H9 (cell line): ENCODE results near the gene ARMH3. TPM values are rescaled to one million over a fixed set of nuclear protein-coding genes. Genes with fewer than 3 reads are reported as not detected.

Experiments
- DNase-seq: peaks from one replicate; pipeline ENCODE4 v3.0.0-alpha.2; 2017
- H2AFZ ChIP-seq: one replicate; pipeline ENCODE4 v1.6.1; 2013; ENCODE audit warnings: mild to moderate bottlenecking, low read length, control low read depth, moderate library complexity
- H2AK5ac ChIP-seq: 2 replicates; pipeline ENCODE4 v1.6.1; 2013; ENCODE audit warnings: low read length, control low read depth, mixed read lengths; ENCODE audit not compliant: insufficient read length
- H2BK120ac ChIP-seq: one replicate; pipeline ENCODE4 v1.6.1; 2013; ENCODE audit warnings: low read depth, mild to moderate bottlenecking, low read length, control low read depth, inconsistent platforms; ENCODE audit not compliant: poor library complexity, severe bottlenecking
- H2BK12ac ChIP-seq: 2 replicates; pipeline ENCODE4 v1.6.1; 2013; ENCODE audit warnings: low read length, control low read depth, mixed read lengths, low read depth; ENCODE audit not compliant: insufficient read length
- H2BK15ac ChIP-seq: 2 replicates; pipeline ENCODE4 v1.6.1; 2013; ENCODE audit warnings: low read depth, low read length, control low read depth
- H2BK20ac ChIP-seq: one replicate; pipeline ENCODE4 v1.6.1; 2013; ENCODE audit warnings: low read depth, mild to moderate bottlenecking, low read length, control low read depth, inconsistent platforms; ENCODE audit not compliant: poor library complexity, severe bottlenecking
- H2BK5ac ChIP-seq: 2 replicates; pipeline ENCODE4 v1.6.1; 2013; ENCODE audit warnings: low read length, control low read depth, mixed read lengths; ENCODE audit not compliant: insufficient read length
- H3K14ac ChIP-seq: 2 replicates; pipeline ENCODE4 v1.6.1; 2013; ENCODE audit warnings: low read length, control low read depth; ENCODE audit not compliant: insufficient read depth
- H3K18ac ChIP-seq: 2 replicates; pipeline ENCODE4 v1.6.1; 2013; ENCODE audit warnings: low read depth, mild to moderate bottlenecking, mixed read lengths, low read length, control low read depth; ENCODE audit not compliant: insufficient read length
- H3K23ac ChIP-seq: 2 replicates; pipeline ENCODE4 v1.6.1; 2013; ENCODE audit warnings: low read length, control low read depth, mixed read lengths, low read depth; ENCODE audit not compliant: insufficient read length
- H3K23me2 ChIP-seq: 2 replicates; pipeline ENCODE4 v1.6.1; 2013; ENCODE audit warnings: low read depth, mild to moderate bottlenecking, mixed read lengths, low read length, control low read depth; ENCODE audit not compliant: insufficient read length, poor library complexity, severe bottlenecking
- H3K27ac ChIP-seq: 2 replicates; pipeline ENCODE4 v1.5.1; 2013; ENCODE audit warnings: low read length, control low read depth, mixed read lengths, low read depth; ENCODE audit not compliant: insufficient read length
- H3K27me3 ChIP-seq: 2 replicates; pipeline ENCODE4 v1.6.1; 2013; ENCODE audit warnings: low read length, control low read depth, inconsistent platforms; ENCODE audit not compliant: insufficient read depth
- H3K4ac ChIP-seq: 2 replicates; pipeline ENCODE4 v1.6.1; 2013; ENCODE audit warnings: low read depth, mild to moderate bottlenecking, control low read depth, inconsistent platforms, low read length, moderate library complexity
- H3K4me1 ChIP-seq: 2 replicates; pipeline ENCODE4 v1.6.1; 2013; ENCODE audit warnings: low read length, control low read depth, inconsistent platforms; ENCODE audit not compliant: insufficient read depth
- H3K4me2 ChIP-seq: 2 replicates; pipeline ENCODE4 v1.6.1; 2013; ENCODE audit warnings: low read length, control low read depth, mixed read lengths; ENCODE audit not compliant: insufficient read length, insufficient read depth
- H3K56ac ChIP-seq: 2 replicates; pipeline ENCODE4 v1.6.1; 2013; ENCODE audit warnings: low read depth, mild to moderate bottlenecking, mixed read lengths, low read length, control low read depth; ENCODE audit not compliant: insufficient read length
- H3K79me1 ChIP-seq: 2 replicates; pipeline ENCODE4 v1.6.1; 2013; ENCODE audit warnings: low read depth, mild to moderate bottlenecking, moderate library complexity, low read length, control low read depth, inconsistent platforms; ENCODE audit not compliant: insufficient read depth, poor library complexity, severe bottlenecking
- H3K79me2 ChIP-seq: 2 replicates; pipeline ENCODE4 v1.6.1; 2013; ENCODE audit warnings: low read length, control low read depth, inconsistent platforms; ENCODE audit not compliant: insufficient read depth
- H3K9ac ChIP-seq: 2 replicates; pipeline ENCODE4 v1.6.1; 2013; ENCODE audit warnings: low read length, control low read depth, mixed read lengths; ENCODE audit not compliant: insufficient read length; ENCODE audit errors: extremely low read depth
- H3K9me3 ChIP-seq: one replicate; pipeline ENCODE4 v1.6.1; 2013; ENCODE audit warnings: low read depth, low read length, inconsistent platforms; ENCODE audit not compliant: control insufficient read depth
- H3T11ph ChIP-seq: one replicate; pipeline ENCODE4 v1.6.1; 2013; ENCODE audit warnings: mild to moderate bottlenecking, low read length, control low read depth, inconsistent platforms
- H4K20me1 ChIP-seq: one replicate; pipeline ENCODE4 v1.6.1; 2013; ENCODE audit not compliant: control insufficient read depth, insufficient read length, insufficient read depth
- H4K5ac ChIP-seq: 2 replicates; pipeline ENCODE4 v1.6.1; 2013; ENCODE audit warnings: low read depth, mild to moderate bottlenecking, mixed read lengths, low read length, control low read depth; ENCODE audit not compliant: insufficient read length
- H4K8ac ChIP-seq: replicated peaks from 2 replicates; pipeline ENCODE4 v1.6.1; 2013; ENCODE audit warnings: low read length, control low read depth, mixed read lengths, low read depth; ENCODE audit not compliant: insufficient read length
- H4K91ac ChIP-seq: 2 replicates; pipeline ENCODE4 v1.6.1; 2013; ENCODE audit warnings: low read depth, mild to moderate bottlenecking, moderate library complexity, mixed read lengths, low read length, control low read depth; ENCODE audit not compliant: insufficient read length
- H3K27ac Mint-ChIP-seq, 3 experiments: 2 replicates in 2 of 3; 3 replicates in 1 of 3; pipeline ENCODE4 v1.8.0; 2020 to 2021; ENCODE audit warnings: mixed read lengths in 3 of 3, mild to moderate bottlenecking in 1 of 3, moderate library complexity in 1 of 3
- H3K27me3 Mint-ChIP-seq: 2 replicates; pipeline ENCODE4 v1.8.0; 2021; ENCODE audit warnings: low read depth, mild to moderate bottlenecking, moderate library complexity, mixed read lengths
- H3K36me3 Mint-ChIP-seq, 3 experiments: 2 replicates in 2 of 3; 3 replicates in 1 of 3; pipeline ENCODE4 v1.8.0; 2020 to 2021; ENCODE audit warnings: low read depth in 3 of 3, mixed read lengths in 3 of 3; ENCODE audit not compliant: insufficient read depth in 1 of 3
- H3K4me1 Mint-ChIP-seq, 2 experiments: 2 replicates each; pipeline ENCODE4 v1.8.0; 2020; ENCODE audit warnings: mixed read lengths in 2 of 2
- H3K4me3 Mint-ChIP-seq, 2 experiments: 2 replicates in 1 of 2; 3 replicates in 1 of 2; pipeline ENCODE4 v1.8.0; 2020 to 2021; ENCODE audit warnings: mild to moderate bottlenecking in 2 of 2, mixed read lengths in 2 of 2, moderate library complexity in 1 of 2
- H3K9me3 Mint-ChIP-seq, 2 experiments: 2 replicates in 1 of 2; 3 replicates in 1 of 2; pipeline ENCODE4 v1.8.0; 2020; ENCODE audit warnings: mild to moderate bottlenecking in 2 of 2, mixed read lengths in 2 of 2, moderate library complexity in 1 of 2
- WGBS: extraction: QIAGEN DNeasy Blood & Tissue Kit; methylation state at CpG from one replicate; pipeline ENCODE4 v1.1.7; 2013; ENCODE audit warnings: missing lambda C conversion rate, low lambda C conversion rate, mixed read lengths; ENCODE audit not compliant: insufficient read length; ENCODE audit errors: extremely low coverage; 5-methylcytosine and 5-hydroxymethylcytosine counted together
- total RNA-seq: library from RNA; stranded (reverse); gene quantifications from 2 replicates; pipeline ENCODE4 v1.2.1, GENCODE V29; 2021
- TF ChIP-seq, protein P1 (sequence below): fragments of 200-600 bp; sonication (generic); conservative IDR thresholded peaks from 3 replicates; pipeline ENCODE4 v1.8.0; 2021; ENCODE audit warnings: antibody characterized with exemption, mild to moderate bottlenecking

The ARMH3 gene
- total RNA-seq, 1 experiment from 2014 or later: 20.4 TPM

DNA sequence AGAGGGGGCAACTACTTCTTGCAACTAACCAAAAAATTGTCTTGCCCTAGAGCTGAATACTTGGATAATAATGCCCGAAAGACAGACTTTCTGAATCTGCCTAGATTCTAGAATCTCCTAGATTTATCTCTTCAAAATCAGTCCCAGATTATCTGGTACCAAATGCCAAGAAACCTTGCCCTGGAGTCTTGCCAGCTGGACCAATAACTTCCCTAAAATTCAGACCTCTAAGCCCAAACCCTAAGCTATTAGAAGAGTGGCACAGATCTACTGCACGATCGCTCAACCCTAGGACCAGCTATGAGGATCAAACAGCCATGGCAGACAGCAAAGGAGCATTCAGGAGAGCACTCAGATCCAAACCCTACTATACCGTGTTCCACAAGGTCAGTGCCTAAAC lies 45.0 kb downstream of the ARMH3 start:
- Histone ChIP-seq H3K79me1 (no peaks in the 10 kb centered on the region), H4K91ac (no peak overlapping the region), H2BK20ac (no peak overlapping the region), H3K79me2 (no peaks in the 10 kb centered on the region), H3K23me2 (no peaks in the 10 kb centered on the region), H4K5ac (no peak overlapping the region), H4K8ac (no peak overlapping the region), H3K18ac (no peak overlapping the region), H2AFZ (no peak overlapping the region), H3K9ac (no peak overlapping the region), H3K9me3 (no peaks in the 10 kb centered on the region), H2BK120ac (no peak overlapping the region), H3K27me3 (no peaks in the 10 kb centered on the region), H3K27ac (no peak overlapping the region), H3T11ph (no peak overlapping the region), H3K56ac (no peak overlapping the region), H3K4ac (no peak overlapping the region), H3K23ac (no peak overlapping the region), H3K14ac (no peak overlapping the region), H2BK15ac (no peak overlapping the region), H2BK5ac (no peak overlapping the region), H4K20me1 (no peaks in the 10 kb centered on the region), H3K4me1 (no peaks in the 10 kb centered on the region), H2AK5ac (no peak overlapping the region), H3K4me2 (no peak overlapping the region), H2BK12ac (no peak overlapping the region)
- DNase-seq: no peak
- peaks cover 8 to 9% of the 10 kb centered on the region in 2 experiments for H3K4me1 Mint-ChIP-seq
- H3K36me3 Mint-ChIP-seq: peaks cover 0 to 19% (median 14%) of the 10 kb centered on the region in 3 experiments; a peak in 5 of 7 replicates
- H3K27ac Mint-ChIP-seq: peak overlapping the region in 1 of 3 experiments; percentile 5; a peak in 2 of 7 replicates
- no peaks in the 10 kb centered on the region for H3K9me3 Mint-ChIP-seq
- WGBS: no CpG with 5 or more reads among the region's 4 CpGs
- H3K27me3 Mint-ChIP-seq: no peaks in the 10 kb centered on the region
- H3K4me3 Mint-ChIP-seq: no peak overlapping the region
- TF ChIP-seq, protein P1, sequence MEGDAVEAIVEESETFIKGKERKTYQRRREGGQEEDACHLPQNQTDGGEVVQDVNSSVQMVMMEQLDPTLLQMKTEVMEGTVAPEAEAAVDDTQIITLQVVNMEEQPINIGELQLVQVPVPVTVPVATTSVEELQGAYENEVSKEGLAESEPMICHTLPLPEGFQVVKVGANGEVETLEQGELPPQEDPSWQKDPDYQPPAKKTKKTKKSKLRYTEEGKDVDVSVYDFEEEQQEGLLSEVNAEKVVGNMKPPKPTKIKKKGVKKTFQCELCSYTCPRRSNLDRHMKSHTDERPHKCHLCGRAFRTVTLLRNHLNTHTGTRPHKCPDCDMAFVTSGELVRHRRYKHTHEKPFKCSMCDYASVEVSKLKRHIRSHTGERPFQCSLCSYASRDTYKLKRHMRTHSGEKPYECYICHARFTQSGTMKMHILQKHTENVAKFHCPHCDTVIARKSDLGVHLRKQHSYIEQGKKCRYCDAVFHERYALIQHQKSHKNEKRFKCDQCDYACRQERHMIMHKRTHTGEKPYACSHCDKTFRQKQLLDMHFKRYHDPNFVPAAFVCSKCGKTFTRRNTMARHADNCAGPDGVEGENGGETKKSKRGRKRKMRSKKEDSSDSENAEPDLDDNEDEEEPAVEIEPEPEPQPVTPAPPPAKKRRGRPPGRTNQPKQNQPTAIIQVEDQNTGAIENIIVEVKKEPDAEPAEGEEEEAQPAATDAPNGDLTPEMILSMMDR: no peak
